ENCODE measurements around the gene URB1.

DNA sequence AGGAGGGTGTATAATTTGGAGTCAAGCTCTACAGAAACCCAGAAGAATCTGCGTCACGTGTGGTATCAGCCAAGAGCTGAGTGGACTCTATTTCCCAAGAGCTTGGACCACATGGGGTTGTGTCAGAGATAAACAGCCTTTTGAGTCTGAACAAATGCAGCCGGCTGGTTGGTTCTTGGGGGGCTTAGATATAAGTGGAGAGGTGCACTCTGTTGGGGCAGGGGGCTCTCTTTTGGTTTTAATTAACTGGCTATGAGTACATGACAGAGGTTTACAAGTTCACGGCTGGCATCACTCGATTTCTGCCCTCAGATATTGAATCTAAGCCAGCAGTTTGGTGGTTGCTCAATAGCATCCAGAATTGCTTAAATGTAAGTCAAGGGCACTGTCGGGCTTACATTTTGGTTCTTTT is 94.7 kb downstream of the URB1 start:
- no peak for TF ChIP-seq POLR2AphosphoS5 (IDR thresholded peaks at IDR 0.05; ENCODE audit: low read depth, low read length)
- no peak for TF ChIP-seq SIN3A (IDR thresholded peaks at IDR 0.05; ENCODE audit: borderline replicate concordance, insufficient read depth, low read depth, low read length)
- TF ChIP-seq, protein P1, sequence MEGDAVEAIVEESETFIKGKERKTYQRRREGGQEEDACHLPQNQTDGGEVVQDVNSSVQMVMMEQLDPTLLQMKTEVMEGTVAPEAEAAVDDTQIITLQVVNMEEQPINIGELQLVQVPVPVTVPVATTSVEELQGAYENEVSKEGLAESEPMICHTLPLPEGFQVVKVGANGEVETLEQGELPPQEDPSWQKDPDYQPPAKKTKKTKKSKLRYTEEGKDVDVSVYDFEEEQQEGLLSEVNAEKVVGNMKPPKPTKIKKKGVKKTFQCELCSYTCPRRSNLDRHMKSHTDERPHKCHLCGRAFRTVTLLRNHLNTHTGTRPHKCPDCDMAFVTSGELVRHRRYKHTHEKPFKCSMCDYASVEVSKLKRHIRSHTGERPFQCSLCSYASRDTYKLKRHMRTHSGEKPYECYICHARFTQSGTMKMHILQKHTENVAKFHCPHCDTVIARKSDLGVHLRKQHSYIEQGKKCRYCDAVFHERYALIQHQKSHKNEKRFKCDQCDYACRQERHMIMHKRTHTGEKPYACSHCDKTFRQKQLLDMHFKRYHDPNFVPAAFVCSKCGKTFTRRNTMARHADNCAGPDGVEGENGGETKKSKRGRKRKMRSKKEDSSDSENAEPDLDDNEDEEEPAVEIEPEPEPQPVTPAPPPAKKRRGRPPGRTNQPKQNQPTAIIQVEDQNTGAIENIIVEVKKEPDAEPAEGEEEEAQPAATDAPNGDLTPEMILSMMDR (IDR thresholded peaks at IDR 0.05) = no peak
